K562 (cell line): ENCODE results near the gene PMPCA. TPM values are rescaled to one million over a fixed set of nuclear protein-coding genes. Genes with fewer than 3 reads are reported as not detected.
A peak's percentile ranks its signal among the peaks of the same experiment; 100 is the strongest.

ENCODE experiments used
- ATAC-seq: fragments of 200-7000 bp; cut with Tn5 transposase; 3 replicates; pipeline ENCODE4 v1.9.1; 2020; ENCODE audit warnings: moderate library complexity
- BruUV-seq: library from RNA; stranded (reverse); fragments of 400-500 nt; replicated peaks from 2 replicates; lab custom pipeline; 2021; lab: Mats Ljungman, UMichigan
- CTCF ChIA-PET: fragments of 300-600 bp; formaldehyde crosslinking; extraction: SDS; loops from one replicate; lab custom pipeline; 2021; ENCODE audit warnings: low intra/inter-chr PET ratio; lab: Yijun Ruan, JAX
- POLR2A ChIA-PET: fragments of 300-600, 350-650 bp; sonication (Branson Sonifier 250); formaldehyde crosslinking; extraction: SDS; loops from one replicate; lab custom pipeline; 2021; ENCODE audit warnings: antibody characterized with exemption, inconsistent platforms; lab: Yijun Ruan, JAX
- DNase-seq, 4 experiments: peaks; one replicate each; pipeline versions ENCODE4 v3.0.0 to v3.0.0-alpha.2; 2011 to 2018; ENCODE audit warnings: low spot score in 3 of 4, mixed read lengths in 3 of 4; ENCODE audit errors: extremely low read depth in 1 of 4
- FAIRE-seq: peaks from 2 replicates; lab custom pipeline; 2011; peaks lifted over from hg19 to GRCh38; lab: Jason Lieb, UNC
- H2AFZ ChIP-seq: 2 replicates; pipeline ENCODE4 v1.6.0; 2011; ENCODE audit warnings: low read depth, low read length, control low read depth, inconsistent platforms
- H3K27ac ChIP-seq: fragments of 200-600 bp; 3 replicates; pipeline ENCODE4 v1.8.0; 2011; ENCODE audit warnings: low read depth, mild to moderate bottlenecking, control low read depth, inconsistent platforms, low read length, moderate library complexity, mixed read lengths; ENCODE audit errors: extremely low read depth
- H3K27me3 ChIP-seq, 2 experiments: fragments of 300-600 bp in 1 of 2; 2 replicates in 1 of 2; 3 replicates in 1 of 2; pipeline versions ENCODE4 v1.6.0 to v1.8.0; 2011; ENCODE audit warnings: inconsistent platforms in 2 of 2, low read length in 2 of 2, mild to moderate bottlenecking in 1 of 2, mixed read lengths in 1 of 2, moderate library complexity in 1 of 2; ENCODE audit not compliant: control insufficient read depth in 2 of 2, insufficient read depth in 2 of 2
- H3K36me3 ChIP-seq: fragments of 300-600 bp; 3 replicates; pipeline ENCODE4 v1.8.0; 2011; ENCODE audit warnings: mild to moderate bottlenecking, low read length, inconsistent platforms; ENCODE audit not compliant: control insufficient read depth, insufficient read depth
- H3K4me1 ChIP-seq, 2 experiments: fragments of 200-600 bp in 1 of 2; replicated peaks in 1 of 2; 2 replicates in 1 of 2; 3 replicates in 1 of 2; pipeline versions ENCODE4 v1.5.1 to v1.8.0; 2011; ENCODE audit warnings: inconsistent platforms in 2 of 2, low read length in 2 of 2, mild to moderate bottlenecking in 1 of 2, mixed read lengths in 1 of 2, moderate library complexity in 1 of 2; ENCODE audit not compliant: control insufficient read depth in 2 of 2, insufficient read depth in 2 of 2
- H3K4me2 ChIP-seq: 2 replicates; pipeline ENCODE4 v1.6.1; 2011; ENCODE audit warnings: low read length, control low read depth, inconsistent platforms, mixed read lengths; ENCODE audit not compliant: insufficient read depth
- H3K4me3 ChIP-seq: fragments of 200-600 bp; sonication (generic), shearing (Covaris generic); 2 replicates; pipeline ENCODE4 v1.5.1; 2016; ENCODE audit warnings: control low read depth, inconsistent platforms
- H3K79me2 ChIP-seq: fragments of 200-600 bp; 3 replicates; pipeline ENCODE4 v1.8.0; 2011; ENCODE audit warnings: low read length, inconsistent platforms; ENCODE audit not compliant: control insufficient read depth, insufficient read depth
- H3K9ac ChIP-seq, 2 experiments: 2 replicates each; pipeline versions ENCODE4 v1.6.0 to v1.6.1; 2011; ENCODE audit warnings: low read depth in 2 of 2, low read length in 2 of 2, control low read depth in 1 of 2, inconsistent platforms in 1 of 2, mild to moderate bottlenecking in 1 of 2, mixed read lengths in 1 of 2; ENCODE audit not compliant: insufficient read depth in 1 of 2
- H3K9me1 ChIP-seq: one replicate; pipeline ENCODE4 v1.6.0; 2011; ENCODE audit warnings: inconsistent platforms, mild to moderate bottlenecking, low read length, moderate library complexity; ENCODE audit not compliant: control insufficient read depth, insufficient read depth
- H3K9me3 ChIP-seq: replicated peaks from 2 replicates; pipeline ENCODE4 v1.5.1; 2011; ENCODE audit warnings: low read depth, low read length, inconsistent platforms; ENCODE audit not compliant: control insufficient read depth, insufficient read depth
- H4K20me1 ChIP-seq: replicated peaks from 2 replicates; pipeline ENCODE4 v1.6.1; 2011; ENCODE audit warnings: low read length, inconsistent platforms, mixed read lengths; ENCODE audit not compliant: control insufficient read depth, insufficient read depth
- KLF10 ChIP-seq: fragments of 250-450 bp; sonication (Bioruptor Pico); IDR thresholded peaks from 2 replicates; pipeline ENCODE4 v1.6.1; 2021; ENCODE audit warnings: matching md5 sums
- MEF2A ChIP-seq: IDR thresholded peaks from 2 replicates; pipeline ENCODE4 v1.6.1; 2011; ENCODE audit warnings: low read depth, mild to moderate bottlenecking, low read length, moderate library complexity; ENCODE audit not compliant: control insufficient read depth
- MEIS2 ChIP-seq: fragments of 450-650 bp; IDR thresholded peaks from 2 replicates; pipeline ENCODE4 v1.6.1; 2014; ENCODE audit warnings: mild to moderate bottlenecking; ENCODE audit not compliant: partially characterized antibody
- PTBP1 ChIP-seq: fragments of 200-400 bp; formaldehyde crosslinking; IDR thresholded peaks from 2 replicates; pipeline ENCODE4 v1.6.1; 2017; ENCODE audit warnings: low read depth, low read length
- RBFOX2 ChIP-seq: fragments of 200-400 bp; formaldehyde crosslinking; IDR thresholded peaks from 2 replicates; pipeline ENCODE4 v1.6.1; 2017; ENCODE audit warnings: low read depth, mild to moderate bottlenecking, low read length, moderate library complexity
- SRSF9 ChIP-seq: fragments of 200-400 bp; formaldehyde crosslinking; IDR thresholded peaks from 2 replicates; pipeline ENCODE4 v1.6.1; 2017; ENCODE audit warnings: low read depth, low read length, borderline replicate concordance
- TARDBP ChIP-seq: fragments of 450-650 bp; IDR thresholded peaks from 2 replicates; pipeline ENCODE4 v1.6.1; 2016
- ZNF511 ChIP-seq: sonication (generic); formaldehyde crosslinking; IDR thresholded peaks from 2 replicates; pipeline ENCODE4 v1.8.0; 2022; ENCODE audit warnings: mild to moderate bottlenecking, missing genetic modification reagents
- WGBS: fragments of 100-300 bp; shearing (Covaris generic); methylation state at CpG from one replicate; pipeline ENCODE4 v1.1.6; 2016; ENCODE audit warnings: low coverage, mixed read lengths; ENCODE audit not compliant: insufficient coverage; ENCODE audit errors: missing lambda C conversion rate; 5-methylcytosine and 5-hydroxymethylcytosine counted together
- in situ Hi-C: fragments of 300-500 bp; cut with MboI; formaldehyde crosslinking; loops from 4 replicates; pipeline ENCODE4 v1.15.0; 2018; ENCODE audit warnings: inconsistent platforms, mixed read lengths
- intact Hi-C: fragments of 100-400 bp; cut with micrococcal nuclease; formaldehyde crosslinking; loops from 2 replicates; pipeline ENCODE4 v1.14.2; 2022
- polyA plus RNA-seq, 8 experiments: library from polyadenylated mRNA; depleted of rRNA in 4 of 8; stranded (reverse) in 5 of 8; unstranded in 3 of 8; fragments of >200 nt; fragmentation: Nextera tagmentation in 2 of 8; fragmentation: Illumina TruSeq in 1 of 8; extraction: Ambion mirVana in 2 of 8; extraction: Trizol in 1 of 8; gene quantifications; 2 replicates each; pipeline versions ENCODE4 v1.2.1 to v1.2.3, GENCODE V29; 2011 to 2014; ENCODE audit warnings: inconsistent platforms in 1 of 8, missing spikeins in 1 of 8
- total RNA-seq, 7 experiments: library from RNA; depleted of rRNA in 6 of 7; stranded (reverse); fragments of >200 nt in 6 of 7; fragmentation: Illumina TruSeq in 2 of 7; extraction: Trizol in 2 of 7; gene quantifications; 2 replicates each; pipeline versions ENCODE4 v1.2.1 to v1.2.3, GENCODE V29; 2011 to 2021; ENCODE audit warnings: low replicate concordance in 1 of 7
- TF ChIP-seq, protein P1 (sequence below): fragments of 450-650 bp; conservative IDR thresholded peaks from 2 replicates; pipeline ENCODE4 v1.6.1; 2016; ENCODE audit warnings: missing genetic modification characterization, low read depth, mild to moderate bottlenecking, missing compliant biosample characterization, moderate library complexity

The PMPCA gene
- total and polyA plus RNA-seq, 9 of the 15 experiments (the other 6 are each of a cell fraction or from before 2014, with no cell fraction given): 23.9 to 143 (median 86.6) TPM

DNA sequence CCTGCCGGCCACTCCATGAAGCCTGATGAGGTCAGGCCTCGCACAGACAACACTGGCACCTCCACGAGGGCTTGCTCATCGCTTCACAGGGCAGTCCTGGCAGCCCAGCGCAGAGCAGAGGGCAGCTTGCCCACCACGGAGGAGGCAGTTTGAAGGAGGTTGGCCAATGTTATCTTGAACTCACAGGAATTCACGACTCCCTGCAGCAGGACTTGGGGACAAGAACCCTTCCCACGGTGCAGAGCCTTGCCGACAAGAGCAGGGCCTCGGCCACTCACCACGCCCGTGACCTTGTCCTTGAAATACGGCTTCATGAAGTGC is 15.5 kb upstream of the PMPCA start:
- TF ChIP-seq KLF10 (CRISPR knock-in tag): no peak
- TF ChIP-seq RBFOX2: peak; percentile 11; the same call in 1 of the 2 replicates
- 94% methylated on average over 13 of the region's 13 CpGs for WGBS
- no peaks in the 10 kb centered on the region for H3K9me3 ChIP-seq
- no peak overlapping the region for H3K27ac ChIP-seq
- BruUV-seq: no TSS peak
- H4K20me1 ChIP-seq: no peaks in the 10 kb centered on the region; the same call in 1 of the 2 replicates
- H3K79me2 ChIP-seq: peaks cover 24% of the 10 kb centered on the region
- no peak overlapping the region for H3K4me3 ChIP-seq
- ChIA-PET POLR2A (interaction anchor here (0.6 kb wide), 2 partner anchors 11 to 714 kb away, joined by 3 read pairs; no protein-coding TSS in a partner anchor), CTCF (no interaction called here)
- H3K9me1 ChIP-seq: no peaks in the 10 kb centered on the region
- ATAC-seq (no peak), FAIRE-seq (no peak), DNase-seq (no peak)
- peak overlapping the region in 1 of 2 experiments; percentile 57; a peak in 1 of 4 replicates for H3K9ac ChIP-seq
- peaks cover 83% of the 10 kb centered on the region for H3K36me3 ChIP-seq
- H3K4me1 ChIP-seq: peaks cover 7 to 37% of the 10 kb centered on the region in 2 experiments; a peak in 4 of 5 replicates
- H3K27me3 ChIP-seq: no peaks in the 10 kb centered on the region
- no peak overlapping the region for H2AFZ ChIP-seq
- intact Hi-C loops (no loop called here), in situ Hi-C loops (no loop called here)
- no peak overlapping the region for H3K4me2 ChIP-seq

GRCh38 chr9:136395345-136396218 is 14.9 kb upstream of the PMPCA start:
- Histone ChIP-seq H3K9me3 (no peaks in the 10 kb centered on the region), H3K4me3 (no peak overlapping the region), H3K4me1 (peaks cover 7 to 43% of the 10 kb centered on the region in 2 experiments; a peak in 4 of 5 replicates), H3K79me2 (peaks cover 28% of the 10 kb centered on the region), H3K27me3 (no peaks in the 10 kb centered on the region), H3K4me2 (no peak overlapping the region), H3K27ac (no peak overlapping the region), H3K9me1 (no peaks in the 10 kb centered on the region), H2AFZ (no peak overlapping the region), H3K9ac (peak overlapping the region in 1 of 2 experiments; percentile 57; a peak in 1 of 4 replicates), H3K36me3 (peaks cover 79% of the 10 kb centered on the region), H4K20me1 (no peaks in the 10 kb centered on the region; the same call in 1 of the 2 replicates)
- POLR2A ChIA-PET: interaction anchor here (0.6 to 1.6 kb wide), 5 partner anchors 8 to 714 kb away, joined by 3 to 5 read pairs (median 3); partner anchors contain the start of gene DNLZ
- FAIRE-seq: no peak
- in situ Hi-C loops: no loop called here
- WGBS: 93% methylated on average over 18 of the region's 26 CpGs
- BruUV-seq: no TSS peak
- no peak for DNase-seq
- intact Hi-C loops: no loop called here
- no peak for TF ChIP-seq SRSF9
- no peak for TF ChIP-seq TARDBP
- TF ChIP-seq PTBP1: no peak
- TF ChIP-seq ZNF511 (CRISPR knock-in tag): no peak
- TF ChIP-seq, protein P1, sequence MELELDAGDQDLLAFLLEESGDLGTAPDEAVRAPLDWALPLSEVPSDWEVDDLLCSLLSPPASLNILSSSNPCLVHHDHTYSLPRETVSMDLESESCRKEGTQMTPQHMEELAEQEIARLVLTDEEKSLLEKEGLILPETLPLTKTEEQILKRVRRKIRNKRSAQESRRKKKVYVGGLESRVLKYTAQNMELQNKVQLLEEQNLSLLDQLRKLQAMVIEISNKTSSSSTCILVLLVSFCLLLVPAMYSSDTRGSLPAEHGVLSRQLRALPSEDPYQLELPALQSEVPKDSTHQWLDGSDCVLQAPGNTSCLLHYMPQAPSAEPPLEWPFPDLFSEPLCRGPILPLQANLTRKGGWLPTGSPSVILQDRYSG: no peak
- TF ChIP-seq MEIS2: no peak
- no peak for TF ChIP-seq MEF2A
- CTCF ChIA-PET: no interaction called here
- no peak for ATAC-seq
